Right lung (tissue), 5 donors: ENCODE results near the gene BANF1. TPM values are rescaled to one million over a fixed set of nuclear protein-coding genes. Genes with fewer than 3 reads are reported as not detected.
A peak's percentile ranks its signal among the peaks of the same experiment; 100 is the strongest.
"Not testable (repeated sequence)": the region's sequence is repeated elsewhere in the genome, so short reads cannot be mapped to it uniquely, and the experiment has no call there.

Experiments used
- DNase-seq, 2 donors: peaks; one replicate each; pipeline ENCODE4 v3.0.0-alpha.2; 2013
- polyA plus RNA-seq, 5 donors: library from polyadenylated mRNA; unstranded; fragments of 120-200 nt; gene quantifications; one replicate each; pipeline versions ENCODE4 v1.2.1 to v1.2.3, GENCODE V29; 2013; ENCODE audit warnings: inconsistent platforms in 1 of 5, low replicate concordance in 1 of 5; ENCODE audit not compliant: insufficient read length in 5 of 5, insufficient read depth in 1 of 5

Gene BANF1
- polyA plus RNA-seq, 5 donors, result 200 to 305 (median 225) TPM

DNA sequence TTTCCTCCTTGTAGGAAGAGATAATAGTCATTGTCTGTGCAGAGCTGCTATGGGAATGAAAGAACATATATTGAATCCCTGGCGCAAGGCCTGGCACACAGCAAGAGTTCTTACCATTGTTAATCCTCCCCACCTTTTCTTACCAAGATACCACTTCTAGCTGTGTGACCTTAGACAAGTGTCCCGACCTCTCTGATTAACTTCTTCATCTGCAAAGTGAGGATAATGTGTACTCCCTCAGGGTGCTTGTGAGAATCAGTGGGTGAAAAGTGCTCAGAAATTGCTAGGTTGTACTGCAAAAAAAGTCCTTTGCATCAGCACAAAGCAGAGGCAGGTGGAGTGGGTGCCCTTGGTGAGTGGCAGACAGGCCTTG, 5.8 kb downstream of the BANF1 start:
- DNase-seq, result no peak

- no peak for DNase-seq
These were observed 6.3 kb downstream of the BANF1 start for GRCh38 chr11:66008468-66009101.

DNA sequence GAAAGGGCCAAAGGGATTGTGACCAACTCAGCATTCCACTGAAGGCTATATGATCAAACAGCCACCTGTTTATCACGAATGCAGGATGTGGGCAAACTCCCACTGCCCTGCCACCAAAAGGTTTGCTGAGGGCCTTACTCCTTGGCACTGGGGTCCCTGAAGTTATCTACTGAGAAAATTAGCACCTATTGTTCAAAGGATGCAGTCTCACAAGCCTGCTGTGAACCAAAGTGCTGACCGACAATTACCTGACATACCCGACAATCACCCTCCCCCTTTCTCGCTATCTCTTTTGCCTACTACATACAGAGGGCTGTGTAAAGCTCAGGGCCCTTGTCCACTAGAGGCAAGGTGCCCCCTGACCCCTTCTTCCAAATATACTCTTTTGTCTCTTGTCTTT, 7.7 kb downstream of the BANF1 start:
- not testable (repeated sequence) for DNase-seq

GRCh38 chr11:66011239-66011784, 9.0 kb downstream of the BANF1 start:
- DNase-seq, result peak; percentile 36 to 51

DNA sequence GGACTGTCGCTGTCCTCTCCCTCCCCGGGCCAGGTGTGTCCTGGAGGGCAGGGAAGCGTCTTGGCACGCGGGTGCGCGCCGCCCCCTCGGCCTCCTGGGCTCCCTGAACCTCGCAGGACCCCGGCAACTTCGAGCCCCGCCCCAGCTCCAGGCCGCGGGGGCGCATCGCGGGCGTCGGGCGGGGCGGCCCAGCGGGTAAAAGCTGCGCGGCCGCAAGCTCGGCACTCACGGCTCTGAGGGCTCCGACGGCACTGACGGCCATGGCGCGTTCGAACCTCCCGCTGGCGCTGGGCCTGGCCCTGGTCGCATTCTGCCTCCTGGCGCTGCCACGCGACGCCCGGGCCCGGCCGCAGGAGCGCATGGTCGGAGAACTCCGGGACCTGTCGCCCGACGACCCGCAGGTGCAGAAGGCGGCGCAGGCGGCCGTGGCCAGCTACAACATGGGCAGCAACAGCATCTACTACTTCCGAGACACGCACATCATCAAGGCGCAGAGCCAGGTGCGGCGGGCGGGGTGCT, 9.5 kb downstream of the BANF1 start, which contains the start of gene CST6:
Gene CST6 (plus strand): TSS at position 224 of the 519 bp plus-strand sequence. CDS start 37 bp downstream, at position 261.
- DNase-seq, result no peak

DNA sequence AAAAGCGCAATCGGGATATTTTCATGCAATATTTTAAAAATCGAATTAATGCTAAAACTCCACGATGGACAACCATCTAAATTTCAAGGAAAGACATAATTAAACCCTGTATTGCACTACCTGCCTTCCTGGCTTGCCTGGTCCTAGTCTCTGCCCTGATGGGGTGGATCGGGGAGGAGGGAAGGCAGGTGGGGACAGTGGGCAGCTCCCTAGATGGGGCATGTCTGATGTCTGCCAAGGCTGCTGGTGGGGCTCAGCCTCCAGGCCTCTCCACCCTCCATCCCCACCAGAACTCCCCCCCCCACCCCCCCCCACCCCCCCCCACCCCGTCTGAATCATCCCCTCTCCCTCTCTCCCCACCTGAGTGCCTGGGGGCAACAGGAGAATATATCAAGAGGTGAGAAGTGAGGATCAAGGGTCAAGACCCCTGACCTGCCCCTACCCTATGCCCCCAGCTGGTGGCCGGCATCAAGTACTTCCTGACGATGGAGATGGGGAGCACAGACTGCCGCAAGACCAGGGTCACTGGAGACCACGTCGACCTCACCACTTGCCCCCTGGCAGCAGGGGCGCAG, 10.2 kb downstream of the BANF1 start:
- DNase-seq, result no peak

DNA sequence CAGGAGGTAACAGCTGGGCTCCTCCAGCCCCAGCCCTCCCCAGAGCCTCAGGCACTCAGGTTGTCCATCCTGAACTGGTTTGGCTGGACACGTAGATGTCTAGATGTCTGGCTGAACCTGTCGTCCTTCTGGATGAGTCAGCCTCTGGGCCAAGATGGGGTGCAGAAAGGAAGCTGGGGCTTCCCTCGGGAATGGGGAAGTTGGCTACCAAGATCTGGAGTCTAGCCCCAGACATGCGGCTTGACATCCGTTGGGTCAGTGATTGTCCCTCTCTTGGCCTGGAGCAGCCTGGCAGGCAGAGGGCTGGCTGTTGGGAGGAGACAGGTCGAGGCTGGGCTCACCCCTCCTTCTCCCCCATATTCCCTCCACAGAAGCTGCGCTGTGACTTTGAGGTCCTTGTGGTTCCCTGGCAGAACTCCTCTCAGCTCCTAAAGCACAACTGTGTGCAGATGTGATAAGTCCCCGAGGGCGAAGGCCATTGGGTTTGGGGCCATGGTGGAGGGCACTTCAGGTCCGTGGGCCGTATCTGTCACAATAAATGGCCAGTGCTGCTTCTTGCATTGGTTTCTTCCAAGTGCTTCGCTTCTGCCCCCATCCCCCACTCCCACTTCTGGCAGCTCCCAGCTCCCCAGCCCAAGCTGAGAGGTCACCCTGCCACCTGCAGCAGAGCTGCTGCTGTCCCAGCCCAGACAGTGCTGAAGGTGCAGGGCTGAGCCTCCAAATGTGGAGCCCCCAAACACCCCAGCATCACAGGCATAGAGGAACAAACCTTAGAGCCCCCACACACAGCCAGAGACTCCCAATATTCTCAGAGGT, 10.9 kb downstream of the BANF1 start:
- no peak for DNase-seq

DNA sequence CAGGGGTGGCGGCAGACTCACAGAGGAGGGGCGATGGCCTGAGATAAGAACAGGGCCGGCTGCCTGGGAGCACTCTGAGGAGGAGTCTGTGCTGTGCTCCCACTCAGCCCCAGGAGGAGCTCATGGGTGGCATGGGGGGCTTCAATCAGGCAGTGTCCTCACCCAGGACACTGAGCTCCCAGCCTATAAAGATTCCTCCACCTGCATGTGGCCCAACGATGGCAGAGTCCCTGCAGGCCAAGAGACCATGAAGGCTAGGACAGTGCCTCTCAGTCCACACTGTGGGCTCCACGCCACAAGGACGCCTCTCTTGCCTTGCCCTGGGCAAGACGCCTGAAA, 11.4 kb downstream of the BANF1 start:
- no peak for DNase-seq

- DNase-seq, result no peak
These were observed 12.6 kb downstream of the BANF1 start for GRCh38 chr11:66014804-66015453.

DNA sequence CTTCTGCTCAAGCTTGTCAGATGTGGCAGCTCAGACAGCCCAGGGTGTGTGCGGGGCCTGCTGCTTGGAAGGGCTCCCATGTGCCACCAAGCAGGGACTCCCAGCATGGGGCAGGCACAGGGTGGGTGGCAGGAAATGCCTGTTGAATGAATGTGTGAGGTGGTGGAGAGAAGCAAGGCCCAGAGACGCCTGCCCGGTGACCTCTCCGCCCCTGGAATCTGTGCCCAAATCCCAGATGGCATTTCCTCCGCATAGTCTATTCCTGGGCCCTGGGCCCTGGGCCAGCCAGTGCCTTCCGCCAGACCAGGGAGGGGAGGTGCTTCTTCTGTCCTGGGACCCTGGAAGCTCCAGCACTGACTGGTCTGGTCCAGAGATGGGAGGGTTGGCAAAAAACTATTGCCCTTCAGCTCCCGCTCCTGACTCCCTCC, 13.2 kb downstream of the BANF1 start:
- no peak for DNase-seq

DNA sequence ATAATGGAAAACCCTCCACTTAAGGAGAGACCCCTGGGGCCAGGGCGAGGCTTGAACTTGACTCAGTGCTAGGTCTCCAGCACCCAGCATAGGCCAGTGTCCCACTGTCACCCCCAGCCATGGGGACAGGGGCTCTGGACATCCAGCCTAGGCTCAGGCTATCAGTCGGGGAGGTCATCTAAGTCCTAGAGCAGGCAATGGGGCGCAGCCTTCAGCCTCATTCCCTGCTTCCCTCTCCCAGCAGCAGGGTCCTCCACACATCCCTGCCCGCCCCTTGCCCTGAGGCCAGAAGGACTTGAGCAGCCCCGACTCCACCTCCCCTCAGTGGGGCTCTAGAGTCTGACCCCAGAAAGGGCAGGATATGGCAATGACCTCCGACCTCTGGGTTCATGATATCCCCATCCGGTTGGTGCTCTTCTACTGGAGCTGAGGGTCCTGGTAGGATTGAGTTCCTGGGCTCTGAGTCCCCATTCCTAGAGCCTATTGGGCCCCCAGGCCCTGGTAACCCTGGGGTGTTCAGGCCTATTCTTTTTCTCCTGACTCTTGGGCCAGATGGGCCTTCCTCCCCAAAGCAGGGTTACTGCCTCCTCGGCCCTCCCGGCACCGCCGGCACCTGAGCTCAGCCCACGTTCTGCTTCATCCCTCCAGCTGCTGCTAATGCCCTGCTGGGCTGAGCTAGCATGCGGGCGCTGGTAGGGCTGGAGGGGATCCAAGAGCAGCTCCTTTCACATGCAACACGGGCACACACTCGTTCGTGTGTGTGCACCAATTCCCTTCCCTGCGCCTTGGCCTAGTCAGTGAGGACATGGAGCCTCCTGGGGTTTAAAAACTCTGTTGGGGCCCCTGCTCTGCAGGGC, 13.9 kb downstream of the BANF1 start:
- no peak for DNase-seq

GRCh38 chr11:66016793-66017177, 14.5 kb downstream of the BANF1 start:
- DNase-seq, result no peak

DNA sequence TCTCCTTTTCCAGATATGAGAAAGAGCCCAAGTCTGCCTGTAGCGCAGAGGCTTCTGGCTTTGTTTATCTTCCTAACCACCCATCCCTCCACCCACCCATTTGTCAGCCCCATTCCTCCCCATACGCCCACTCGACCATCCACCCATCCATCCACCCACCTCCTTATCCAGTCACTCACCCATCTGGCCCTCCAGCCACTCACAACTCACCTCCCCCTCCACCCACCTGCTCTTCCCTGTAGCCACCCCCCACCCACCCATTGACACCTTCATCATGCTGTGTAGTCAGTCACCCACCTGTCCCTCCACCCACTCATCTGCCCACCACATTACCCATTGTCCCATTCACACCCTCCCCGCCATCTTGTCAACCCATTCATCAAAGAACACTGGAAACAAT, 15.0 kb downstream of the BANF1 start:
- DNase-seq, result no peak

- DNase-seq, result no peak
These were observed 17.9 kb downstream of the BANF1 start for GRCh38 chr11:66020212-66020611.

DNA sequence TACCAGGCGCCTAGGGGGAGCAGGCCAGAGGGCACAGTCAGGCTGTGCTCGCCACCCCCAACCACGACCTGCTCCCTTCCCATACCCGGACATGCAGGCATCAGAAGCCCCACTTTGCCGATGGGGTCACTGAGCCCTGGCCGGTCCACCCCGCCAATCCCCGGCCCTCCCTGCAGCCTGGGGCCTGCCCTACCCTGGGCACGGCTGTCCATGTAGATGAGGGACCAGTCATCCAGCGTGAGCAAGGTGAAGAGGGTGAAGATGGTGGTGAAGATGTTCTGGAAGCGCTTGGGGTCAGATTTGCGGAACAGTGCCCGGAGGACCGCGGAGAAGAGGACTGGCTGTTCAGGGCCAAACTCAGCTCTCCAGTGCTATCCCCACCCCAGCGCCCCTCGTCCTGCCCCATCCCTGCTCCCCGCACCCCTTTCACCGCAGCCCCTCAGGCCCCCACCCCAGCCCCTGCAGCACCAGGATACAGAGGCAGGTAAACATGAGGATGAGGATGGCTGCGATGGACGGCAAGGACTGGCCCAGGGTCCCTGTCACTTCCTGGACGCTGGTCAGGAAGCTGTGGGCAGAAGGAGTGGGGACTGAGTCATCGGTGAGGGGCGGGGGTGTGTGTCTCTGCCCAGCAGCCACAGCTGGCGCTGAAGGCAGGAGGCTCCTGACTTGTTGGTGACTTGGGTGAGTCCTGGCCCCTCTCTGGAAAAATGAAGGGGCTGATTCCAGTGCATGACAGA, 18.5 kb downstream of the BANF1 start:
- DNase-seq, result no peak

DNA sequence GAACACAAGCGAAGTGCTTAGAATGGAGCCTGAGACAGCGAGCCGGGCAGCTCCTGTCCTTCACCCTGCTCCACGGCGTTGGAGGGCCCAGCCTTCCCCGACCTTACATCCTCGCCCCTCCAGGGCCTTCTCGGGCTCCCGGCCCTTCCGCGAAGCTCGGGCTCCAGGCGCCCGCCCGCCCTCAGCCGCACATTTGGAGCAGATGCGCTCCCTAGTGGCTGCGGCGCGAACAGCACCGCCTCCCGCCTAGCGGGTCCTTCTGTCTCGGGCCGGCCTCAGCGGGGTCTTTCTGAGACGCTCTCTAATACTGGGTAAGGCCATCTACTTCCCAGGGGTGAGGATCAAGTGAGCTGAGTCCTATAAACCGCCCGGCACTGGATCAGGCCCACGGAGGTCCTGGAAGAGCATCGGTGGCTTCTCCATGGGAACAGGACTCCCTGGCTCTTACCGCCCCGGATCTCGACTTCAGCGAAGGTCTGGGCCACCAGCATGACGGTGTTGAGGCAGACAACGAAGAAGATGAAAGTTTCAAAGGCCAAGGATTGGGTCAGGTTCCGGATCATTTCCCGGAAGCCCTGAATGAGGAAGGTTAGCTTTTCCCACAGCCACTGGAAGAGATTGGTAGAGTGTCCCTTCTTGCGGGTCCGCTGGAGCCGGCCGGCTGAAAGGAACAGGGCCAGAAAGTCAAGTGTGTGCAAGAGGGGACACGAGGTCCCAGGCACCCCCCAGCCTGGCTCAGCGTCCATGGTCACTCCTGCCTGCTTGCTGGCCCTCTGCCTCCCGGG, 20.3 kb downstream of the BANF1 start:
- DNase-seq, result peak; percentile 28 to 36

DNA sequence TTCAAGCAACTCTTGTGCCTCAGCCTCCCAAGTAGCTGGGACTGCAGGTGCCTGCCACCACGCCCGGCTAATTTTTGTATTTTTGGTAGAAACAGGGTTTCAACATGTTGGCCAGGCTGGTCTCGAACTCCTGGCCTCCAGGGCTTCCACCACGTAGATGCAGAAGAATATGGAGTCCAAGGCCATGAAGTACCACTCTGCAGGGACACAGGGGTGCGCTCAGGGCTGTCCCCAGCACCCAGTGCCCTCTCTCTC, 20.8 kb downstream of the BANF1 start:
- DNase-seq, result not testable (repeated sequence)

GRCh38 chr11:66026017-66026529, 23.8 kb downstream of the BANF1 start, which contains the start of gene CATSPER1:
CATSPER1 (minus strand) TSS chr11:66026479; CDS start chr11:66026379, 100 bp downstream.
- DNase-seq, result no peak

GRCh38 chr11:66032957-66033735, 30.8 kb downstream of the BANF1 start:
- no peak for DNase-seq
